ENCODE measurements around the gene PSMA3. TPM values are rescaled to one million over a fixed set of nuclear protein-coding genes. Genes with fewer than 3 reads are reported as not detected.

Gene PSMA3
- total and polyA plus RNA-seq, 9 of the 15 experiments (the other 6 are each of a cell fraction or from before 2014, with no cell fraction given): 129 to 786 (median 319) TPM

GRCh38 chr14:58239244-58240195 is 5.1 kb upstream of the PSMA3 start (continued):
- no peak for TF ChIP-seq E2F3 (CRISPR knock-in tag; IDR thresholded peaks at IDR 0.05)
- TF ChIP-seq ASH1L (IDR thresholded peaks at IDR 0.05; ENCODE audit: borderline replicate concordance, low read depth, partially characterized antibody): no peak
- no peak for TF ChIP-seq ZNF668 (CRISPR knock-in tag; IDR thresholded peaks at IDR 0.05)
- TF ChIP-seq ZBTB5 (IDR thresholded peaks at IDR 0.05): 0 out of 2 replicates have a peak, but pooled peaks have one; percentile 29
- no peak for TF ChIP-seq TFE3 (CRISPR knock-in tag; IDR thresholded peaks at IDR 0.05)
- peak; percentile 68 for TF ChIP-seq GTF3C2 (IDR thresholded peaks at IDR 0.05; ENCODE audit: borderline replicate concordance, extremely low read depth, insufficient read length)
- no peak for TF ChIP-seq ZNF431 (CRISPR knock-in tag; IDR thresholded peaks at IDR 0.05)
- no peak for TF ChIP-seq XRCC5 (IDR thresholded peaks at IDR 0.05; ENCODE audit: low read depth, low read length)
- TF ChIP-seq XRCC4 (IDR thresholded peaks at IDR 0.05; ENCODE audit: extremely low read depth, insufficient read depth, insufficient read length): no peak
- TF ChIP-seq ZNF830 (CRISPR knock-in tag; IDR thresholded peaks at IDR 0.05): no peak
- no peak for TF ChIP-seq ZNF395 (CRISPR knock-in tag; IDR thresholded peaks at IDR 0.05)
- TF ChIP-seq TAF9B (IDR thresholded peaks at IDR 0.05; ENCODE audit: partially characterized antibody): no peak
- no peak for TF ChIP-seq ZBTB26 (CRISPR knock-in tag; IDR thresholded peaks at IDR 0.05)
- TF ChIP-seq ZNF586 (CRISPR knock-in tag; conservative IDR thresholded peaks at IDR 0.05): no peak
- no peak for TF ChIP-seq HNRNPUL1 (IDR thresholded peaks at IDR 0.05; ENCODE audit: low read length)
- no peak for TF ChIP-seq DIDO1 (tag; IDR thresholded peaks at IDR 0.05; ENCODE audit: low read depth)
- no peak for TF ChIP-seq CHD4 (IDR thresholded peaks at IDR 0.05; ENCODE audit: insufficient read depth, insufficient replicate concordance, low read depth, low read length, poor library complexity, severe bottlenecking)

All from K562 (cell line).